HL-60 (cell line): Measurements from ENCODE around the gene CAMK2D.
"Not testable (repeated sequence)": the region's sequence is repeated elsewhere in the genome, so short reads cannot be mapped to it uniquely, and the experiment has no call there.

Experiments
- DNase-seq, 2 experiments: peaks; one replicate each; pipeline ENCODE4 v3.0.0-alpha.2; 2010 to 2020; ENCODE audit warnings: low read depth in 1 of 2, low spot score in 1 of 2
- H3K27ac ChIP-seq: fragments of 250-450 bp; sonication (Bioruptor Pico); replicated peaks from 2 replicates; pipeline ENCODE4 v1.5.1; 2020; ENCODE audit warnings: mild to moderate bottlenecking, moderate library complexity
- H3K27me3 ChIP-seq: fragments of 250-450 bp; sonication (Bioruptor Pico); 2 replicates; pipeline ENCODE4 v1.5.1; 2021; ENCODE audit warnings: mild to moderate bottlenecking, moderate library complexity; ENCODE audit not compliant: insufficient read depth, poor library complexity, severe bottlenecking
- H3K4me3 ChIP-seq: replicated peaks from 2 replicates; pipeline ENCODE4 v1.5.1; 2011; ENCODE audit warnings: mild to moderate bottlenecking, control low read depth, low read length; ENCODE audit not compliant: insufficient read depth
- CTCF ChIP-seq: IDR thresholded peaks from one replicate; pipeline ENCODE4 v1.5.1; 2011; ENCODE audit warnings: low read length, control low read depth, inconsistent platforms; ENCODE audit not compliant: insufficient read depth
- GABPA ChIP-seq: IDR thresholded peaks from 2 replicates; pipeline ENCODE4 v1.6.1; 2012; ENCODE audit warnings: low read depth
- POLR2AphosphoS5 ChIP-seq: IDR thresholded peaks from 2 replicates; pipeline ENCODE4 v1.6.1; 2012; ENCODE audit warnings: low read depth
- REST ChIP-seq: IDR thresholded peaks from 2 replicates; pipeline ENCODE4 v1.6.1; 2012; ENCODE audit warnings: low read depth; ENCODE audit not compliant: insufficient replicate concordance
- SPI1 ChIP-seq: IDR thresholded peaks from 2 replicates; pipeline ENCODE4 v1.6.1; 2012; ENCODE audit warnings: low read depth, mild to moderate bottlenecking, borderline replicate concordance

The CAMK2D gene

GRCh38 chr4:113806850-113807249, 45.3 kb upstream of the CAMK2D start:
- Histone ChIP-seq H3K27me3 (no peaks in the 10 kb centered on the region), H3K27ac (no peak overlapping the region), H3K4me3 (no peak overlapping the region)
- no peak for DNase-seq
- TF ChIP-seq GABPA: no peak

- Histone ChIP-seq H3K4me3 (no peak overlapping the region), H3K27me3 (no peaks in the 10 kb centered on the region), H3K27ac (no peak overlapping the region)
- DNase-seq: no peak
- no peak for TF ChIP-seq GABPA
- no peak for TF ChIP-seq REST
- TF ChIP-seq CTCF: no peak
- no peak for TF ChIP-seq POLR2AphosphoS5
- no peak for TF ChIP-seq SPI1
Measured at GRCh38 chr4:113801882-113802281, 40.3 kb upstream of the CAMK2D start.

GRCh38 chr4:113796381-113796780, 34.8 kb upstream of the CAMK2D start:
- not testable (repeated sequence) for H3K27ac ChIP-seq, H3K4me3 ChIP-seq, H3K27me3 ChIP-seq, DNase-seq

- Histone ChIP-seq H3K27me3 (no peaks in the 10 kb centered on the region), H3K27ac (no peak overlapping the region), H3K4me3 (no peak overlapping the region)
- TF ChIP-seq REST (peak; percentile 34), CTCF (no peak), SPI1 (peak; percentile 8; the same call in 1 of the 2 replicates), GABPA (no peak), POLR2AphosphoS5 (no peak)
- peak in 1 of 2 experiments; percentile 5 for DNase-seq
Measured at GRCh38 chr4:113790478-113790877, 28.9 kb upstream of the CAMK2D start.

GRCh38 chr4:113788888-113789287, 27.4 kb upstream of the CAMK2D start:
- TF ChIP-seq REST (no peak), GABPA (no peak), CTCF (no peak), POLR2AphosphoS5 (no peak), SPI1 (no peak)
- Histone ChIP-seq H3K4me3 (no peak overlapping the region), H3K27me3 (no peaks in the 10 kb centered on the region), H3K27ac (no peak overlapping the region)
- DNase-seq: no peak
